ENCODE data around the gene MSI1. TPM values are rescaled to one million over a fixed set of nuclear protein-coding genes. Genes with fewer than 3 reads are reported as not detected.

The MSI1 gene
- total RNA-seq, 1 donor from 2014 or later, result 127 TPM

DNA sequence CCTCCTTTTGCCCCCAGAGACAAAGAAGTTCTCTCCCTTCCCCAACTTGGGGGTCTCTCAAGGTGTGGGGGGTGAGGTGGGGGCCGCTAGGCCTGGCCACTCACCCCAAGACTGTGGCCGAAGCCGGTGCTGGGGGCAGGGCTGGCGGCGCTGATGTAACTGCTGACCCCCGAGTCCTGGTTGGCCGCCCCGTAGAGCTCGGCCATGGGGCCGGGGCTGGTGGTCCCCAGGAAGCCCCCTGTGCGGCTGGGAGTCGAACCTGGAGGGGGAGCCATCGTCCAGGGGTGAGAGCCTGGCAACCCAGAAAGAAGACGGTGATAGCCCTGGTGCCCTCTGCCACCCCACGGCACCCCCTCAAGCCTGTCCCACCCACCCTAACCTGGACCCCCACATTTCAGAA lies 22.9 kb downstream of the MSI1 start:
- H3K27ac Mint-ChIP-seq, result no peak overlapping the region
- no peaks in the 10 kb centered on the region for H3K27me3 Mint-ChIP-seq
- DNase-seq (ENCODE audit: low spot score, unreplicated experiment), result no peak
- no peaks in the 10 kb centered on the region for H3K4me1 Mint-ChIP-seq (ENCODE audit: low read depth)
- TF ChIP-seq CTCF (IDR thresholded peaks at IDR 0.05; ENCODE audit: unreplicated experiment), result no peak
- H3K9me3 Mint-ChIP-seq (ENCODE audit: low read depth), result no peaks in the 10 kb centered on the region
- H3K36me3 Mint-ChIP-seq (ENCODE audit: insufficient read depth), result peaks cover 17% of the 10 kb centered on the region
- H3K4me3 Mint-ChIP-seq (ENCODE audit: low read depth), result no peak overlapping the region

GRCh38 chr12:120343692-120344091 lies 25.3 kb downstream of the MSI1 start:
- Mint-ChIP-seq H3K9me3 (ENCODE audit: low read depth) (peaks cover 1% of the 10 kb centered on the region), H3K4me3 (ENCODE audit: low read depth) (no peak overlapping the region), H3K4me1 (ENCODE audit: low read depth) (no peaks in the 10 kb centered on the region), H3K36me3 (ENCODE audit: insufficient read depth) (peaks cover 14% of the 10 kb centered on the region), H3K27ac (no peak overlapping the region), H3K27me3 (no peaks in the 10 kb centered on the region)
- no peak for TF ChIP-seq CTCF (IDR thresholded peaks at IDR 0.05; ENCODE audit: unreplicated experiment)
- no peak for DNase-seq (ENCODE audit: low spot score, unreplicated experiment)

DNA sequence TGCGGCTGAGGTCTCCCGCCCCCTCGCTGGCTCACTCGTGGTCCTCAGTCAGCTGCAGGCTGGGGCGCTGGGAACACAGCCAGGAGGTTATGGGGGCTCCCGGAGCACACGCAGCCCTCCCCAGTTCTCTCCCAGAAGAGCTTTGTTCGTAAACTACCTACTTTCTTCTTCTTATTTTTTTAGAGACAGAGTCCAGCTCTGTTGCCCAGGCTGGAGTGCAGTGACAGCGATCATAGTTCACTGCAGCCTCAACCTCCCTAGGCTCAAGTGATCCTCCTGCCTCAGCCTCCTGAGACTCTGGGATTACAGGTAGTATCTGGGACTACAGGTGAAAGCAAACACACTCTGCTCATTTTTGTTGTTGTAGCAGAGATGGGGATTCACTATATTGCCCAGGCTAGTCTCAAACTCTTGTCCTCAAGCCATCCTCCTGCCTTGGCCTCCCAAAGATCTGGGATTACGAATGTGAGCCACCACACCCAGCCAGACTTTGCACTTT lies 25.9 kb downstream of the MSI1 start:
- peaks cover 14% of the 10 kb centered on the region for H3K36me3 Mint-ChIP-seq (ENCODE audit: insufficient read depth)
- no peak overlapping the region for H3K4me3 Mint-ChIP-seq (ENCODE audit: low read depth)

GRCh38 chr12:120342175-120343038 lies 26.6 kb downstream of the MSI1 start:
- Mint-ChIP-seq H3K4me3 (ENCODE audit: low read depth) (no peak overlapping the region), H3K36me3 (ENCODE audit: insufficient read depth) (peaks cover 20% of the 10 kb centered on the region), H3K27ac (no peak overlapping the region), H3K27me3 (no peaks in the 10 kb centered on the region), H3K9me3 (ENCODE audit: low read depth) (peaks cover 12% of the 10 kb centered on the region), H3K4me1 (ENCODE audit: low read depth) (no peaks in the 10 kb centered on the region)
- no peak for DNase-seq (ENCODE audit: low spot score, unreplicated experiment)
- TF ChIP-seq CTCF (IDR thresholded peaks at IDR 0.05; ENCODE audit: unreplicated experiment), result no peak

More for the DNA sequence above, 25.9 kb downstream of the MSI1 start:
- H3K9me3 Mint-ChIP-seq (ENCODE audit: low read depth), result peaks cover 5% of the 10 kb centered on the region
- no peak for TF ChIP-seq CTCF (IDR thresholded peaks at IDR 0.05; ENCODE audit: unreplicated experiment)
- H3K27ac Mint-ChIP-seq, result peak overlapping the region; percentile 45
- DNase-seq (ENCODE audit: low spot score, unreplicated experiment), result no peak
- H3K4me1 Mint-ChIP-seq (ENCODE audit: low read depth), result no peaks in the 10 kb centered on the region
- H3K27me3 Mint-ChIP-seq, result no peaks in the 10 kb centered on the region

DNA sequence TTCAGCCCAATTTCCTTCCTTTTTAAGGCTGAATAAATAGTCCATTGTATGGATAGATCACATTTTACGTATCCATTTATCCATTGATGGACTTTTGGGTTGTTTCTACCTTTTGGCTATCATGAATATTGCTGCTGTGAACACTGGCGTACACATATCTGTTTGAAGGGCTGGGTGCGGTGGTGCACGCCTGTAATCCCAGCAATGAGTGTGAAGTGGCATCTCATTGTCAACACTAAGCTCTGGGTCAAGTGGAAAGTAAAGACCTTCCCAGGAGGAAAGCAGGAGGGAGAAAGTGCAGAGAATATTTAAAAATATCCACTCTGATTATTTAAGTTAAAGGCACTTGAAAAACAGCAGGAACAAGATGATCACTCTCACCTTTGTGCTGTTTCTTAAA lies 29.7 kb downstream of the MSI1 start:
- DNase-seq (ENCODE audit: low spot score, unreplicated experiment), result no peak
- no peak overlapping the region for H3K4me3 Mint-ChIP-seq (ENCODE audit: low read depth)
- H3K9me3 Mint-ChIP-seq (ENCODE audit: low read depth), result peaks cover 24% of the 10 kb centered on the region
- H3K36me3 Mint-ChIP-seq (ENCODE audit: insufficient read depth), result peaks cover 14% of the 10 kb centered on the region
- H3K27ac Mint-ChIP-seq, result no peak overlapping the region
- no peaks in the 10 kb centered on the region for H3K27me3 Mint-ChIP-seq
- H3K4me1 Mint-ChIP-seq (ENCODE audit: low read depth), result no peaks in the 10 kb centered on the region
- TF ChIP-seq CTCF (IDR thresholded peaks at IDR 0.05; ENCODE audit: unreplicated experiment), result no peak

Measured in progenitor cell of endocrine pancreas (in vitro differentiated cells).